HG03442 (cell line): ENCODE results near the gene SECISBP2.
"Not testable (repeated sequence)": the region's sequence is repeated elsewhere in the genome, so short reads cannot be mapped to it uniquely, and the experiment has no call there.

Experiments used
- ATAC-seq: cut with Tn5 transposase; IDR thresholded peaks from one replicate; pipeline ENCODE4 v1.9.1; 2021; ENCODE audit warnings: mild to moderate bottlenecking, moderate library complexity; ENCODE audit not compliant: unreplicated experiment

SECISBP2 gene

DNA sequence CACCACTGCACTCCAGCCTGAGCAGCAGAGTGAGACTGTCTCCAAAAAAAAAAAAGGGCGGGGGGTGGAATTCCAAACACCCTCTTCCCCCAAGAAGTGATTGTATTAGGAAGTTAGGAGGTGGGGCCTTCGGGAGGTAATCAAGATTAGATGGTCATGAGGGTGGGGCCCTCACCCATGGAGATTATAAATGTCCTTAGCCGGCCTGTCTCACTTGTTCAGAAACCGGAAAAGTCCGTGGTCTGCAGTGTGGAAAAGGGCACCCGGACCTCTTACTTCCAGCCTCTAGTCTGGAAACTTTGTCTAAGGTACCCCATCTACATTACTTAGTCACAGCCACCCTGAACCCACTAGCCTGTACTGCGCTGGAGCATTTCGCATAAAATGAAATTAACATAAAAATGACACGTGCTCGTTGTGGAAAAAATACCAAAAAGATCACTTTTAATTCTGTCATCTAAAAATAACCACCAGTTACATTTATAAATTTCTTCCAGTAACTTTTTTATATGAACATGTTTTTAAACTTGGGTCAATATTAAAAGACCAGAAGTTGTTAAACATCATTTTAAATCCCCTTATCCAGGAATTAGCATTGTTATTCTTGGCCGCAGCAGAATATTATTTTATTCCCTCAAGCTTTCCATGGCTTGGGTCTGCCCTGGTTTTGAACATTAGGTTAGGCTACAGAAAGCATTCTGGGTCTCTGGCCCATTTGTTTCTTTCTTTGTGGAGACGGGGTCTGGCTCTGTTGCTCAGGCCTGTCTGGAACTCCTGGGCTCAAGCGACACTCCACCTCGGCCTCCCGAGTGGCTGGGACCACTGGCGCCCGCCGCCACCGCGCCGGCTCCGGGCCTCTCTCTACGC, 8.5 kb upstream of the SECISBP2 start:
- ATAC-seq: no peak

DNA sequence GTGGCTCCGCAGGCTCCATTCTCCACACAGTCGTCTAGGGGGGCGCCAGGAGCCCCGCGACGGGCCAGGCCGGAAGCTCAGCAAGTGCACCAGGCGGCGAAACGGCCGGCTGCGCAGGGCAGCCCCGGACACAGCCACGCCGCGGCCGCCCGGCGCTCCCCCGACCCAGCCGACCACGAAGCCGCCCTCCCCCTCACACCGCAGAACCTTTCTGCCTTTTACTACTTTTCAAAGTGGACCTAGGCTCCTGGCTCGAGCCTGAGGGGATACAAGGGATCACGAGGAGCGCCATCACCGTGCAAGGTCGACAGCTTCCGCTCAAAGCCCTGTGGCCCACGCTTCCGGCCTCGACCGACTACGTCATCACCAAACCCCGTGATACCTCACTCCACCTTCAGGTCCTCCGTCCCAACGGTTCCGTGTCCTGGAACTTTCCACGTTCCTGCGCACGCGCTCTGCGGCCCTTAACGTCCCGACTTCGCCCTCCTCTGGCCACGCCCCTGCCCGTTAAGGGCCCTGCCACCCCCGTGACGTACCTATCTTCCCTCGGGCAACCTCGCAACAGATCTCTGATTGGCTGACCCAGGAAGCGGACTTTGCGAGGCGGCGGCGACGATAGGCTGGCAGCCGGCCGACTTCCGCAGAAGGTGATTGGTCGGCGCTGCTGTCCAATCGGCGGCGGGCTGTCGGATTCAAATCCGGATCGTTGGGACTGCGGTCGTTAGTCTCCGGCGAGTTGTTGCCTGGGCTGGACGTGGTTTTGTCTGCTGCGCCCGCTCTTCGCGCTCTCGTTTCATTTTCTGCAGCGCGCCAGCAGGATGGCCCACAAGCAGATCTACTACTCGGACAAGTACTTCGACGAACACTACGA, 7.6 kb upstream of the SECISBP2 start, which contains the start of gene CKS2:
Gene CKS2, plus strand, starts transcription at position 721 of the 871 bp plus-strand sequence. Its CDS starts 98 bp downstream, at position 819.
- ATAC-seq: peak; percentile 87

DNA sequence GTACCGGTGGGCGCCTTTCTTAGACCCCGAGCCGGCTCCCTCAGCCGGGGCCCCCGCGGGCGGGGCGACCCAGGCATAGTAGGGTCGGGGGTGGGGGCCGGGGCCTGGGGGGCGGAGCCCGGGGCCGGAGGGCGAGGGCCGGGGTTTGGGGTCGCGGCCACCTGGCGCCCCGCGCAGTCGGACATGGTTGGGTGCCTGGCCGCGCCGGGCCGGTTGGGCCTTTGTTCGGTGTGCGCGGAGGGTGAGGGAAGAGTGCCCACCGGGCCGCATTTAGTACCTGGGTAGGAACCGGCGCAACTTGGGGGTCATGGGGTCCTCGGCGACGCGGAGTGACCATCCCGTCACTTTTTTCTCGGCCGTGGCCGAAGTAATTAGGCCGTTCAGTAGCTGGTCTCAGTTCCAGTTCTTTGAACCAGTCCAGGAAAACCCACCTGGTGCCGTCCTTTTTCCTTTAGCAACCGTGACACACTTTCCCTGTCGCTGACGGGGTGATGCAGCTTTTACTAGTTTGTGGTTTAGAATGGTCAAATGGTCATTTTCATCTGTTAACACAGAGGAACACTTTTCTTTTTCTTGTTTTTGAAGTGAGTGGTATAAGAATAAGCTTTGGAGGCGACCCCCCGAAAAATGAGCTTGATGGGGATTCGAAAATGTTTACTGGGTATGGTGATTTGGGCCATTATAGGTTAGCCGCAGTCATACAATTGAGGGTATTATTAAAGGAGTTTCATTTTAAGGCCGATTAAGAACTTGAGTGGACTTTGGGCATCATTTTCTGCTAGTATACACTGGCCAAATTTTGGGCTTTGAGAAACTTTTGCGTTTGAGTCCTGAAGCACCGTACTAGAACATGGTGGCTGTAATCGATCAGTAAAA, 6.7 kb upstream of the SECISBP2 start:
- ATAC-seq: peak; percentile 6

DNA sequence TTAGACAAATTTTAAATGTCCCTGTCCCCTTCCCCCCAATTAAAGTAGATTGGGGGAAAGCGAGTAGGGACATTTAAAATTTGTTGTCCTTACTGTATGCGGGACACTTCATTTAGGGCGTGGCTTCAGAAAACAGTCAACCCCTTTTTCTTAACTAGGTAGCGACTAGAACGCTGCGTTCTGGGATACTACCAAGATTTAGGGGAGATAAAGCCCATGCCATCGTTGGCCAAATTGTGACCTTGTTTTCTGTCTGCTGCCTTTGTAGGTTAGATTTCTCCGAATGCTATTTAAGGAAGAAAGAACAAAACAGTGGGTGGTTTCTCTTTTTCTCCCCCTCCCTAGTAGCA, 6.1 kb upstream of the SECISBP2 start:
- ATAC-seq: no peak

DNA sequence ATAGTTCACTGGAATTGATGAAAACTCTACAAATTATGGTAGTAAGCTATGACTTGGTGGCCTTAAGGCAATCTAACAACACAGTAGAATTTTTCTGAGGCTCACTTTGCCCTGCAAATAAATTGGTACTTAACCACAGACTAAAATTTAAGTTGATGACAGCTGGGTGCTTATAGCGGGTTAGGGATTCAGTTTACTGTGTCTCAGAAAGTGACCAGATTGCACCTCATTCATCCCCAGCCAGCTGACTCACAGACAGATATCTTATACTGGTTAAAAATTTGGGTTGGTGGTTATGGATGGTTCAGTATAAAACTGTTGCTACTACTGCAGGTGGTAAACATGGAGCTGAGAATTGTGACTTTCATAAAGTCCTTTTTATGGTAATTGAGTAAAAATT, 4.5 kb upstream of the SECISBP2 start:
- ATAC-seq: no peak

DNA sequence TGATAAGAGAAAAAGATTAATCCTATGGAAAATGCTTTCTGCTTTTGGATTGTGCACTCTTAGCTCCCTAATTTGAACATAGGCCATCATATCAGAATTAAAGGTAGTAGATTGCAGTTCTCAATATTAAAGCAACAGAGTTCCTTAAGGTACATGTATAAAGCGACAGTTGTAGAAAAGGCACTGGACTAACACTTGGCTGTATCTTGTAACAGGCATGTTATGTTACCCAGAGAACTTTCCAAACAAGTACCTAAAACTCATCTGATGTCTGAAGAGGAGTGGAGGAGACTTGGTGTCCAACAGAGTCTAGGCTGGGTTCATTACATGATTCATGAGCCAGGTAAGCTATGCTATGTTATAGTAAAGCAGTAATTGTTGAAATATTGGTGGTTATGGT, 3.3 kb upstream of the SECISBP2 start:
- ATAC-seq: no peak

DNA sequence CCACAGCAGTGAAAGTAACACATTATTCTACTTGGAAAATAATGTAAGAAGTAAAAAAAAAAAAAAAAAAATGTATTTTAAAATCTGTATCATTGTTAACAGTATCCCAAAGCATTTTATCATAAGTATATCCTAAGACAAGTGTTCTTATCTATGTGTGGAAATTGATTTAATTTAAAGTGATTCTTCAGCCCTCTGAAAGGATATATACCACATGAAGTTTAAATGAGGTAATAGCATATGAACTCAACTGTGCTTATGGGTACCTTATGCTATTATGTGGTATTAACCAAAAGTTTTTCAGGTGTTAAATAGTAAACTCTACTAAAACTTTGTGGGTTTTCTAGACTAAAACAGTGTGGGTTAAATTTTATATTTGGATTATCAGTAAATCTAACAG, 2.8 kb upstream of the SECISBP2 start:
- ATAC-seq: no peak

DNA sequence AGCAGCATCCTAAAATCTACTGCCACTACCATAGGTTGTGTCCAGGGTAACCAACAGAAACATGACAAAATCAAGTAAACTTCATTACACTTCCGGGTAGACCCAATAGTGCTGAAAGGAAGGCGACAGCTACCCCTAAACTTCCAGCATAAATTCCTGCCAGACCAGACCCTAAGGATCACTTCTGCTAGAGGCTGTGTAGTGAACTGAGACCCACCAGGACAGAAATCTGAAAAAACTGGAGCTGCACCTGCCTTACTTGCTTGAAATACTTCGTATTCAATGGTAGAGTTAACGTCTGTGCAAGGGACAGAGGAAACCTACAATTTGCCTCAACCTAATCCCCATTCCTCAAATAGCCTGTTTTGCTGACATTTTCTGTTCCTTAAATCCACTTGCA, 1.0 kb upstream of the SECISBP2 start:
- ATAC-seq: no peak

DNA sequence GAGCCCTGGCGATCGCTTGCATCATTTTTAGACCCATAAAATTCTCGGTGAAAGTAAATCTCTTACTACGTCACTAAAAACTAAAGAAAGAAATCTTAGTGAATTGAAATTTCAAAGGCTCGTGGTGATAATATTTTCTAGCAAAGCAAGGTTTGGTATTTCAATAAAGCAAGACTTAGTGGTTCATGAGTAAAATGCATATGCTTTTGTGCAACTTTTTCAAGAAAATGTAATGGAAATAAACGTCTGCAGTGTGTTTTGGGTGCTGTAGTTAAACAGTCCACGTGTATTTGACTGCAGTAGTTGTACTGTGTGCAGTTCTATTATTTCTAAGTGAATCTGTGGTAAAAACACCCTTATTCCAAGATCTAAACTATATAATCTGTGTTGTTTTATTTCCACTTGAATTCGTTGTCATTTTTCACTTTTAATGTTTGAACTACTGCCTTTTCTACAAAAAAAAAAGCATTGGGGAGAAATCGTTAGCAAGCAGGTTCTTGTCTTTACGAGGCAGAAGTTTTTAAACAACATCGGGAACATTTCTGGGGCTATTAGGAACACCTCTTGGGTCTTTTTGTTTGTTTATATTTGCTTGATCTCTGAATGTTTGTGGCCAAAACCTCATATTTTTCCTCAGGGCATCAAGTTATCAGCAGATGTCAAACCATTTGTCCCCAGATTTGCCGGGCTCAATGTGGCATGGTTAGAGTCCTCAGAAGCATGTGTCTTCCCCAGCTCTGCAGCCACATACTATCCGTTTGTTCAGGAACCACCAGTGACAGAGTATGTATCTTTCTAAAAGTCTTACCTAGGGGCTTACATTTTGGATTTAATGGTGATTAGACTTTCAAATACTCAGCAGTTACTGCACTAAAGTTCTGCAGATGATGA, 960 bp downstream of the SECISBP2 start:
- ATAC-seq: no peak

DNA sequence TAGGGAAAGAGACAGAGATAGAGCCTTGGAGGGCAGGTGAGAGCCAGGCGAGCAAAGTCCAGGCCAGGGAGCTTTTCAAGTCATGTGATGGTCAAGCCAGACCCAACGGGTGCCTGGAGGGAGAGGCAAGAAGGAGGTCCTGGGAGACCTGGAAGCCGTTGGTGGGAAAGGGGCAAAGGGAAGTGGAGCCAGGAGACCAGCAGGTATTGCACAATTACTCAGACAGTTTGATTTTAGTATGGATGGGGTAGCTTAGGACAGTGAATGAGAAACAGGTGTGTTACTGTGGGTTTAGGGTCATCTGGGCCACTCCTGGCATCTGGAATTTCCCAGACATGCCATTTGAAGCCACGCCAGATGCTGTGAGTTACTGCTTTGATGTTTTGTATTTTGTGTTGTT, 5.1 kb downstream of the SECISBP2 start:
- ATAC-seq: no peak

DNA sequence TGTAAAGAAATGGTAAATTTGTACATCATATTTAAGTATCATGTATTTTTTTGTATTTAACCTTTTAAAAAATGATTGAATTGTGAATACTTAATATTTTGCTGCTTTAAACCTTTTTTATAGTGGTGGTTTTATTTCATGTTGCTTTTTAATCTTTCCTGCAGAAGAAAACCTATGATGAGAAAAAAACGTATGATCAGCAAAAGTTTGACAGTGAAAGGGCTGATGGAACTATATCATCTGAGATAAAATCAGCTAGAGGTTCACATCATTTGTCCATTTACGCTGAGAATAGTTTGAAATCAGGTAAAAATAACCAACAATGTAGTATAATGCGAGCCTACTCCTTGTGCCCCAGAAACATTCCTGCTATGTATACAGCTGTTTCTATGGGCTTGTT, 7.4 kb downstream of the SECISBP2 start:
- no peak for ATAC-seq

DNA sequence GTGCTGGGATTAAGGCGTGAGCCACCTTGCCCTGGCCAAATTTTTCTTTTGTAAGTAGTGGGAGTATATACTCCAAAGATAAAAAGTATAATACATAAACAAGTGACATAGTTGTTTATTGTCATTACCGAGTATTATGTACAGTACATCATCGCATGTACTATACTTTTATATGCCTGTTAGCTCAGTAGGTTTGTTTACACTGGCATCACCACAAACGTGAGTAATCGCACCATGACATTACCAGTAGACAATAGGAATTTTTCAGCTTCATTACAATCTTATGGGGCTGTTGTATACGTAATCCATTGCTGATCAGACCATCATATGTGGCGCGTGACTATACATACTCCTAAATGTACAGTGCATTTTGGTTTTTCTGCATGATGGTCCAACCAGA, 9.8 kb downstream of the SECISBP2 start:
- no peak for ATAC-seq

DNA sequence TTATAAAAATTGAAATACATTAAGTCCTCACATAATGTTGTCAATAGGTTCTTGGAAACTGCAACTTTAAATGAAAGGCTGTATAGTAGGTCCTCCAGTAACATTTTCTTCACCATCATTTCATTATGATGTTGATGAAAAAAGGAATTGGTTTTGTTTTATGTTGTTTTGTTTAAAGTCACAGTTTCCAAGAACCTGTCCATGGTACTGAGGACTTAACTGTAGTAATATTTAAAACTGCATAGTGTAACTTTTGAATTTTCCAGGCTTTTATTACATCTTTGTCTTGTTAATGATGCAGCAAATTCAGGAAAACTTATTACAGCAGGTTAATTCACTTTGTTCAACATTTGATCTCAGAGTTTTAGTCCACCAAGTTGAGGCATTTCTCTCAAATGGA, 11.6 kb downstream of the SECISBP2 start:
- no peak for ATAC-seq

DNA sequence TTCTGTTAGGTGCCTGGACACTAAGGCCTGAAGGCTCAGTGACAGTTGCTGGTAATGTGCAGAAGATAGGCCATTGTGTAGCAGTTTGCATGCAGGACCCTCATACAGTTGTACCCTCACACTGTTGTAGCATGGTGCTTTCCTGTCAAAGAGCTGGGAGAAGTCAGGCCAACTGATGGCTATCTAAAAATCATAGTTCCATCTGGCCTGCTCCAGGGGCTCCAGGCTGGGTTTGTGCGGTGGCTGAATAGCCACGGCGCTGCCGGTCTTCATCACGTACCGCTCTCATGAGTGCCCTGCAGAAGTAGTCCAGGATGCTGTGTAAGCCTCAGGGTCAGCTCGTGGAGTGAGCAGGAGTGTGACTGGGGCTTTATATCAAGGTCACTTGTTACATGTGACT, 12.2 kb downstream of the SECISBP2 start:
- no peak for ATAC-seq

DNA sequence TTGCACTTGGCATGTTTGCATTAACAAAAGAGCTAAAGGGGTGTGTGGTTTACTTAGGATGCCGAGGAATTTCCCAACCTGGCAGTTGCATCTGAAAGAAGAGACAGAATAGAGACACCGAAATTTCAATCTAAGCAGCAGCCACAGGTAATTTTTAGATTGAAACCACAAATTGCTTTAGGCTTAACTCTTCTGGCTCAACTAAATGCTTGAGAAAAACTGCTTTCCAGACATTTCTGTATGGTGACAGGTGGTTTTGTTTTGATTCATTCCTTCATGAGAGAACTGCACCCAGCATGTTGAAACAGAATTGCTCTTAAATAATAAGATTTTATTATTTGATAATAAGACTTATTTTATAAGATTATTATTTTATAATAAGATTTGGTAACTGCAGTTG, 21.5 kb downstream of the SECISBP2 start:
- no peak for ATAC-seq

DNA sequence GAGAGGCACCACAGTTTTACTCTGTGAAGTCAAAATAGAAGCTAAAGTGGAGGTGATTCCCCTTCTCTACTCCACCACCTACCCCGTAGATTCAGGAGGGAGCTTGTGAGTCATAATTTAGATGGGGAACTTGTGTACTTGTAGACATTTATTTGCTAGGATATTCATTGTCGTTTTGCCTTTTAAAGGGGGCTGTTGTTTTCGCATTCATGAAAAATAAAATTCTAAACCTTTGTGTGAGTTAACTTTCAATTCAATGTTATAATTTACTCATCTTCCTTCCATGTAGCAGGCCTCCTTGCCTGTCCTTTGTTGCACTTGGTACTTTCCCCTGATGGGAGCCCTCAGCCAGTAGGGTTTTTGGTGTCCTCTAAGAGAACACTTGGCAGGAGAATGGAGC, 22.0 kb downstream of the SECISBP2 start:
- ATAC-seq: peak; percentile 72

DNA sequence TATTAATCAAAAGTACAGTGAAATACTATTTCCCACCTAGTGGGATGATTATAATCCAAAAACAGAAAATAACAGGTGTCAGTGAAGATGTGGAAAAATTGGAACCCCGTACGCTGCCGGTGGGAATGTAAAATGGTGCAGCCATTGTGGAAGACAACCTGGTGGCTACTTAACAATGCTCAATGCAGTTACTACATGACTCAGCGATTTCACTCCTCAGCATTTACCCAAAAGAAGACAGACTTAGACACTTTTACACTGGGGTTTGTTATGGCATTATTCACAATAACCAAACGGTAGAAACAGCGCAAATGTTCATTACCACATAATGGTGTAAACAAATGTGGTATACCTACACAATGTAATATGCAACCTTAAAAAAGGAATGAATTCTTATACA, 23.9 kb downstream of the SECISBP2 start:
- no peak for ATAC-seq

DNA sequence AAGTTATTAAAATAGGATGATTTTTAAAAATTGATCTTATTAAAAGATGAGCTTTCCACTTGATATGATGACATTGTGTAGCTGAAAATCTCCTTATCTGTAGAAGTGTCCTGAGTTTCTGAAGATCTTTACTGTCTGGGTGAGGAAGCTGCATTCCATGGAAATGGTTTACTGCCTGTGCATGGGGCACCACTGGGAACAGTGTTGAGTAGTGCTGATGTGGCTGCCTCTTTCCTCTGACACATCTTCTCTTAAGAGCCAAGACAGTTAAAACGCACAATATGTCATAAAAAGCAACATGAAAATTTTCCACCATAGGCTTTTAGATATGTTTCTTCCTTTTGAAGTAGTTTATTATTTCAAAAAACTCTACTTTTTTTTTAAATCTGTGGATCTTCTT, 24.6 kb downstream of the SECISBP2 start:
- ATAC-seq: no peak

DNA sequence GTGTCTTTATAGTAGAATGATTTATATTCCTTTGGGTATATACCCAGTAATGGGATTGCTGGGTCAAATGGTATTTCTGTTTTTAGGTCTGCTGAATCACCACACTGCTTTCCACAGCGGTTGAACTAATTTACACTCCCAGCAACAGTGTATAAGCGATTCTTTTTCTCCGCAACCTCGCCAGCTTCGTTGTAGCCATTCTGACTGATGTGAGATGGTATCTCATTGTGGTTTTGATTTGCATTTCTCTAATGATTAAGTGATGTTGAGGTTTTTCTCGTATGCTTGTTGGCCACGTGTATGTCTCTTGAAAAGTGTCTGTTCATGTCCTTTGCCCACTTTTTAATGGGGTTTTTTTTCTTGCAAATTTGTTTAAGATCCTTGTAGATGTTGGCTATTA, 25.5 kb downstream of the SECISBP2 start:
- not testable (repeated sequence) for ATAC-seq

DNA sequence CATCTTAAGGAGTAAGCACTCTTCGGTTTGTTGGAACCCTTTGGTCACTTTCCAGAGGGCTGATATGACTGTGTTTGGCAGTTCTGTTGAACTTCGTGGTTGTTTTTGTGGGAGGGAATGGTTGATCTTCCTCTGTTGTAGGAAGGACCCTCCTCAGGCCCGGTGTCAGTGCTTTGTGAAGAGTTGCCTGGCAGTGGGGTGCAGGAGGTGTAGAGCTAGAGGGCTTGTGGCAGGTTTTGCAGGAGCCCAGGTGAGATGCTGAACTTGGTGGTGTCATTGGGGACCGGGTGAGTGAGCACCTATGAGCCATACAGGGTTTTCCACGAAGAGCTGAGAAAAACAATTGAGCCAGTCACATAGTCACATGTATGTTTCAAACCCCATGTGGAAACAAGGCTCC, 27.2 kb downstream of the SECISBP2 start:
- no peak for ATAC-seq
